OCI-LY7 (cell line): Measurements from ENCODE around the gene TMEM271. TPM values are rescaled to one million over a fixed set of nuclear protein-coding genes. Genes with fewer than 3 reads are reported as not detected.

Source experiments
- Bru-seq: library from RNA; stranded (reverse); fragments of 400-500 nt; gene quantifications from one replicate; lab custom pipeline; 2021; lab: Mats Ljungman, UMichigan
- BruChase-seq, 2 experiments: library from RNA; stranded (reverse); fragments of 400-500 nt; gene quantifications; one replicate each; lab custom pipeline; 2021; lab: Mats Ljungman, UMichigan
- BruUV-seq: library from RNA; stranded (reverse); fragments of 400-500 nt; replicated peaks from 2 replicates; lab custom pipeline; 2021; lab: Mats Ljungman, UMichigan
- CTCF ChIA-PET: fragments of 300-600 bp; sonication (Branson Sonifier 250); formaldehyde crosslinking; loops from one replicate; lab custom pipeline; 2022; ENCODE audit warnings: antibody characterized with exemption; ENCODE audit not compliant: unreplicated experiment; lab: Charles Lee
- POLR2A ChIA-PET: fragments of 300-600 bp; sonication (Branson Sonifier 250); formaldehyde crosslinking; loops from one replicate; lab custom pipeline; 2022; ENCODE audit warnings: antibody characterized with exemption; lab: Charles Lee
- DNase-seq: peaks from one replicate; pipeline ENCODE4 v3.0.0-alpha.2; 2015; ENCODE audit warnings: low spot score
- H2AFZ ChIP-seq: fragments of 200-600 bp; sonication (generic), shearing (Covaris generic); 2 replicates; pipeline ENCODE4 v1.6.1; 2014; ENCODE audit warnings: mild to moderate bottlenecking, antibody characterized with exemption, low read length, moderate library complexity
- H3K27ac ChIP-seq: fragments of 200-600 bp; sonication (generic); 2 replicates; pipeline ENCODE4 v1.5.1; 2014; ENCODE audit warnings: mixed run types, low read depth, mild to moderate bottlenecking, moderate library complexity, low read length, inconsistent platforms; ENCODE audit not compliant: poor library complexity, severe bottlenecking
- H3K36me3 ChIP-seq: fragments of 200-600 bp; sonication (generic); 2 replicates; pipeline ENCODE4 v1.6.1; 2014; ENCODE audit warnings: mild to moderate bottlenecking, antibody characterized with exemption, low read length, moderate library complexity, mixed read lengths; ENCODE audit not compliant: insufficient read depth
- H3K4me1 ChIP-seq: fragments of 200-600 bp; sonication (generic); 2 replicates; pipeline ENCODE4 v1.5.1; 2014; ENCODE audit warnings: mild to moderate bottlenecking, low read length; ENCODE audit not compliant: insufficient read depth, poor library complexity, severe bottlenecking
- H3K4me2 ChIP-seq: fragments of 200-600 bp; sonication (generic); 2 replicates; pipeline ENCODE4 v1.6.1; 2014; ENCODE audit warnings: mild to moderate bottlenecking, low read length
- H3K4me3 ChIP-seq: fragments of 200-600 bp; sonication (generic); 2 replicates; pipeline ENCODE4 v1.5.1; 2014; ENCODE audit warnings: mild to moderate bottlenecking, low read depth, low read length; ENCODE audit not compliant: poor library complexity, severe bottlenecking
- H3K79me2 ChIP-seq: fragments of 200-600 bp; sonication (generic); 2 replicates; pipeline ENCODE4 v1.6.1; 2016; ENCODE audit warnings: low read depth, mild to moderate bottlenecking, low read length, moderate library complexity, mixed read lengths; ENCODE audit not compliant: insufficient read depth
- H3K9me2 ChIP-seq: fragments of 200-600 bp; sonication (generic); 2 replicates; pipeline ENCODE4 v1.6.1; 2016; ENCODE audit warnings: mild to moderate bottlenecking, low read length, mixed read lengths; ENCODE audit not compliant: insufficient read depth
- H3K9me3 ChIP-seq: fragments of 200-600 bp; sonication (generic); 2 replicates; pipeline ENCODE4 v1.6.1; 2014; ENCODE audit warnings: mild to moderate bottlenecking, mixed run types, low read length, mixed read lengths
- H4K20me1 ChIP-seq: fragments of 200-600 bp; sonication (generic); 2 replicates; pipeline ENCODE4 v1.6.1; 2014; ENCODE audit warnings: mild to moderate bottlenecking, antibody characterized with exemption, low read length, moderate library complexity, mixed read lengths; ENCODE audit not compliant: insufficient read depth
- CTCF ChIP-seq: fragments of 200-600 bp; sonication (generic); conservative IDR thresholded peaks from 2 replicates; pipeline ENCODE4 v1.5.1; 2014; ENCODE audit warnings: mild to moderate bottlenecking, antibody characterized with exemption, low read length, moderate library complexity, mixed read lengths
- EZH2phosphoT487 ChIP-seq: fragments of 200-600 bp; sonication (generic); IDR thresholded peaks from 2 replicates; pipeline ENCODE4 v1.6.1; 2018; ENCODE audit warnings: low read depth, borderline replicate concordance, mild to moderate bottlenecking, mixed run types, antibody characterized with exemption, low read length, moderate library complexity, mixed read lengths
- intact Hi-C: fragments of 100-400 bp; cut with micrococcal nuclease; formaldehyde crosslinking; loops from one replicate; pipeline ENCODE4 v1.10.0; 2022; ENCODE audit not compliant: unreplicated experiment
- long read RNA-seq: library from polyadenylated mRNA; stranded (forward); transcript quantifications from one replicate; pipeline ENCODE4 v2.0.0, GENCODE V29; 2022
- total RNA-seq, 2 experiments: library from RNA; depleted of rRNA in 1 of 2; stranded (reverse); fragments of >200 nt in 1 of 2; shearing (Covaris generic) in 1 of 2; gene quantifications; 2 replicates each; pipeline ENCODE4 v1.2.3, GENCODE V29; 2014 to 2022

The TMEM271 gene
- total RNA-seq (2014; rRNA removed; shearing (Covaris generic)) (not detected in 2 replicates), total RNA-seq (2022) (not detected in 2 replicates), Bru-seq, nascent RNA (not detected), BruChase-seq, experiment 1, labeled RNA remaining after a 6-hour chase (not detected), BruChase-seq, experiment 2, labeled RNA remaining after a 2-hour chase (not detected)
- long read RNA-seq: 0 reads

- CTCF ChIA-PET: no interaction called here
Observed at GRCh38 chr4:576245-576821, at the start of gene TMEM271. Gene TMEM271, minus strand, starts transcription at chr4:576295. Its CDS starts 233 bp downstream, at chr4:576062.

GRCh38 chr4:625631-626161, 49.6 kb upstream of the TMEM271 start:
- ChIA-PET POLR2A (no interaction called here), CTCF (no interaction called here)
- TF ChIP-seq CTCF (no peak), EZH2phosphoT487 (no peak)
- H3K9me3 ChIP-seq: no peaks in the 10 kb centered on the region
- DNase-seq: no peak
- H2AFZ ChIP-seq: no peak overlapping the region
- H3K36me3 ChIP-seq: no peaks in the 10 kb centered on the region
- H3K79me2 ChIP-seq: no peaks in the 10 kb centered on the region
- no peak overlapping the region for H3K4me2 ChIP-seq
- no TSS peak for BruUV-seq
- H3K27ac ChIP-seq: no peak overlapping the region
- H3K4me1 ChIP-seq: no peaks in the 10 kb centered on the region
- intact Hi-C loops: no loop called here
- H3K4me3 ChIP-seq: no peak overlapping the region
- no peaks in the 10 kb centered on the region for H4K20me1 ChIP-seq
- H3K9me2 ChIP-seq: no peaks in the 10 kb centered on the region

More at GRCh38 chr4:576245-576821, at the start of gene TMEM271:
- Histone ChIP-seq H3K36me3 (no peaks in the 10 kb centered on the region), H4K20me1 (no peaks in the 10 kb centered on the region), H3K9me2 (no peaks in the 10 kb centered on the region), H3K4me1 (no peaks in the 10 kb centered on the region), H2AFZ (no peak within 1 kb of the TSS), H3K9me3 (no peaks in the 10 kb centered on the region), H3K4me2 (no peak within 1 kb of the TSS), H3K4me3 (no peak within 1 kb of the TSS), H3K79me2 (no peaks in the 10 kb centered on the region), H3K27ac (no peak within 1 kb of the TSS)
- no TSS peak for BruUV-seq
- intact Hi-C loops: no loop called here
- TF ChIP-seq CTCF (no peak), EZH2phosphoT487 (no peak)
- DNase-seq: no peak
- POLR2A ChIA-PET: no interaction called here
